Dendritic cell treated with granulocyte-macrophage colony-stimulating factor and Interleukin-4, amounts not matched to agents 40 ng/mL and 50 ng/mL, for 4 days (primary cell): ENCODE data around the gene MDFI.

Experiments
- H3K27ac Mint-ChIP-seq: one replicate; pipeline ENCODE4 v1.8.0; 2022; ENCODE audit warnings: mild to moderate bottlenecking, mixed read lengths
- H3K27me3 Mint-ChIP-seq: one replicate; pipeline ENCODE4 v1.8.0; 2022; ENCODE audit warnings: mild to moderate bottlenecking, mixed read lengths
- H3K36me3 Mint-ChIP-seq: one replicate; pipeline ENCODE4 v1.8.0; 2022; ENCODE audit warnings: low read depth, mixed read lengths
- H3K4me1 Mint-ChIP-seq: one replicate; pipeline ENCODE4 v1.8.0; 2022; ENCODE audit warnings: low read depth, mixed read lengths
- H3K4me3 Mint-ChIP-seq: one replicate; pipeline ENCODE4 v1.8.0; 2022; ENCODE audit warnings: mild to moderate bottlenecking, moderate library complexity, mixed read lengths
- H3K9me3 Mint-ChIP-seq: one replicate; pipeline ENCODE4 v1.8.0; 2022; ENCODE audit warnings: mixed read lengths
- intact Hi-C: fragments of 100-400 bp; cut with micrococcal nuclease; formaldehyde crosslinking; loops from one replicate; pipeline ENCODE4 v1.15.0; 2022

The MDFI gene

DNA sequence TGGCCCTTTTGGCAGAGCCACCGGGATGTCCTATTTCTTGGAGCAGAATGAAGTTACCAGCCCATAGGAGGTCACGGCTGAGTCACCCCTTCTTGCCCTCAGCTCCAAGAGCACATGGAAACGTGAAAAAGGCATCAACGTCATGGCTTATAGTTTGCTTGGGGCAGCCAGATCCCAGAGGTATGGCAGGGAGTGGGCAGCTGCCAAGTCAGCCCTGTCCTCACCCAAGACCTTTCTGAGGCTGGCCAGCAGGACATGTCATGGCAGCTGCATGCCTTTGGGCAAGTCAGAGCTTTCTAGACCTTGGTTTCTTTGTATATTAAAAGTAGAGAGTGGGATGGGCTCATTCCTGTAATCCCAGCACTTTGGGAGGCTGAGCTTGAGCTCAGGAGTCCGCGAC is 8.2 kb upstream of the MDFI start:
- H3K27ac Mint-ChIP-seq = no peak overlapping the region
- peaks cover 8% of the 10 kb centered on the region for H3K4me1 Mint-ChIP-seq
- H3K9me3 Mint-ChIP-seq = no peaks in the 10 kb centered on the region
- intact Hi-C loops = no loop called here
- H3K36me3 Mint-ChIP-seq = no peaks in the 10 kb centered on the region
- H3K27me3 Mint-ChIP-seq = peaks cover 27% of the 10 kb centered on the region
- no peak overlapping the region for H3K4me3 Mint-ChIP-seq

DNA sequence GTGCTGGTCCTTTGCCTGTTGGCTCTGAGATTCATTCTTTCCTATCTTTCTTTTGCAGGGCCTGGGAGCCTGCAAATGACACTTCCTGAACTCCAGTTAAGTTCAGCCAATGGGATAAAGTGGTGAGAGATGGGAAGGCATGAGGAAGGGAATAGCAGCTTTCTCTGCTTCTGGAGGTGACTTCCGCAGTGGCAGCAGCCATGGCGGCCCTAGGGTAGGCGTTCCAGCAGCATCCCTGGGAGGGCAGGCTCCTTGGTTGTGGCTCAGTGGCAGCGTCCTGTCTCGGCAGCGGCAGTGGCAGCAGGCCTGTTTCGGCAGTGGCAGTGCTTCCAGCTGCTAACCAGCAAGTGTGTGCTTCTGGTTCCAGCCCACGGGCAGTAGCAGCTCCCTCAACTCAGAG is 7.3 kb upstream of the MDFI start:
- Mint-ChIP-seq H3K4me3 (no peak overlapping the region), H3K9me3 (no peaks in the 10 kb centered on the region), H3K27ac (no peak overlapping the region), H3K4me1 (no peaks in the 10 kb centered on the region), H3K27me3 (peaks cover 33% of the 10 kb centered on the region), H3K36me3 (no peaks in the 10 kb centered on the region)
- intact Hi-C loops = no loop called here

DNA sequence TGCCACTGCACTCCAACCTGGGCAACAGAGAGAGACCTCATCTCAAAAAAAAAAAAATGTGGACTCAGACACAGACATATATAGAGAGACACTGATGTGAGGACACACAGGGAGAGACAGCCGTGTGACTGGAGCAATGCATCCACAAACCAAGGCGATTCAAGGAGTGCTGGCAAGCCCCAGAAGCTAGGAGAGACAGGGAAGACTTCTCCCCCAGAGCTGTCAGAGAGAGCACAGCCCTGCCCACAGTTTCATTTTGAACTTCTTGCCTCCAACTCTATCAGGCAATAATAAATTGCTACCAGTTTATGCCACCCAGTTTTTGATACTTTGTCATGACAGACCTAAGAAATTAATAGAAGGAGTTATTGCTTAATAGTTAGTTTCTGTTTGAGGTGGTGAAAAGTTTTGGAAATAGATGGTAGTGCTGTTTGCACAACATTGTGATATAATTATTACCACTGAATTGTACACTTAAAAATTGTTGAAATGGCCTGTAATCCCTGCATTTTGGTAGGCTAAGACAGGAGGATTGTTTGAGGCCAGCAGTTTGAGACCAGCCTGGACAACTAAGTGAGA is 5.1 kb upstream of the MDFI start:
- peaks cover 53% of the 10 kb centered on the region for H3K27me3 Mint-ChIP-seq
- H3K36me3 Mint-ChIP-seq = no peaks in the 10 kb centered on the region
- H3K9me3 Mint-ChIP-seq = no peaks in the 10 kb centered on the region
- no peak overlapping the region for H3K27ac Mint-ChIP-seq
- H3K4me1 Mint-ChIP-seq = peaks cover 7% of the 10 kb centered on the region
- H3K4me3 Mint-ChIP-seq = no peak overlapping the region
- intact Hi-C loops = no loop called here

DNA sequence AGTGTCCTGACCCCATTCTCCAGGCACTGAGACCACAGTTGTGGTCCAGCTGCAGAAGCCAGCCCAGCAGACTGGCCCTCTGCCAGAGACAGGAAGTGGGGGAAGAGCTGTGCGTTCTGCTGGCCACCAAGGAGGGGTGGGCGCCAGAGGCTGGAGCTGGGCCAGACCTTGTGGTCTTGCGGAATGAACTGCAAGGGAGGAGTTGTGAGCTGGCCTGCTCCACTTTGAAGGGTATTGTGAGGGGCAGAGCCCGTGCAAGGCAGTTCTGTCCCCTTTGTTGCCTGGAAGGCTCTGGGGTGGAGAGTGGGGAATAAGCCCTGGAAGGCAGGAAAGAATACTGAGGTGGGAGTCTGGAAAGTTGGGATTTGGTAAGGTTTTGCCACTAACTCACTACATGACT is 3.6 kb upstream of the MDFI start:
- H3K27me3 Mint-ChIP-seq = peaks cover 68% of the 10 kb centered on the region
- intact Hi-C loops = no loop called here
- peaks cover 19% of the 10 kb centered on the region for H3K4me1 Mint-ChIP-seq
- H3K9me3 Mint-ChIP-seq = no peaks in the 10 kb centered on the region
- H3K27ac Mint-ChIP-seq = no peak overlapping the region
- H3K4me3 Mint-ChIP-seq = no peak overlapping the region
- no peaks in the 10 kb centered on the region for H3K36me3 Mint-ChIP-seq

DNA sequence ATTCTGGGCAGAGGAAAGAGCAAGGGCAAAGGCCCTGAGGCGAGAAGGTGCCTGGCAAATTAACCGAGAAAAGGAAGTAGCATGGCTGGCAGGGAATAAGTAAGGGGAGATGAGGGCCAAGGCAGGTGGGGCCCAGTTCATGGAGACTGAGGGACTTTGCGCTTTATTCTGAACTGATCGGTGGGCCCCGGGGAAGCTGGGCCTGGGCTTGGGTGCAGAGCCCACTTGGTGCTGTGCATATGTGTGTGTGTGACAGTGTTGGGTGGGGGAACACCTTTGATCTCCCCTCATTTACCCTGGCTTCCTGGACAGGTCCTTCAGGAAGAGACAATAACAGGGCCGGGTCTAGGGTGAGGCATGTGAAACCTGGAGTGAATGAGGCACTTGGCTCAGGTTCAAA is 2.9 kb upstream of the MDFI start:
- H3K4me3 Mint-ChIP-seq = no peak overlapping the region
- H3K36me3 Mint-ChIP-seq = no peaks in the 10 kb centered on the region
- H3K27ac Mint-ChIP-seq = no peak overlapping the region
- H3K27me3 Mint-ChIP-seq = peaks cover 75% of the 10 kb centered on the region
- intact Hi-C loops = no loop called here
- peaks cover 19% of the 10 kb centered on the region for H3K4me1 Mint-ChIP-seq
- H3K9me3 Mint-ChIP-seq = no peaks in the 10 kb centered on the region

DNA sequence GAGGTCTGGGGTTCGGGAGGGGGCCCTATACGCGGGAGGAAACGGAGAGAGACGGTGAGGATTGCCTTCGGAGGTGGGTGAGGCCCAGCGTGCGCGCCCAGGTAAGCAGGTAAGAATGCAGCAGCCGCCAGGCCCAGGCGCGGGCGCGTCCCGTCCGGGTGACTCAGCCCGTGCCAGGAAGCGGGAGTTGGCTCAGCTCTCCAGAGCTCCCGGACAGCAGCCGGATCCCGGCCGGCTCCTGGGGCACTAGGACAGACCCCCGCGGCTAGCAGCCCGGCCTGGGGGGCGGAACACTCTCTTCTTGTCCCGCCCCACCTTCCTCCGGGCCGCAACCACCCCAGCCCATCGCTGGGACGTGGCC is 1.5 kb upstream of the MDFI start:
- Mint-ChIP-seq H3K4me1 (peaks cover 19% of the 10 kb centered on the region), H3K27me3 (peaks cover 75% of the 10 kb centered on the region), H3K4me3 (no peak overlapping the region), H3K27ac (no peak overlapping the region), H3K36me3 (no peaks in the 10 kb centered on the region), H3K9me3 (no peaks in the 10 kb centered on the region)
- intact Hi-C loops = no loop called here

DNA sequence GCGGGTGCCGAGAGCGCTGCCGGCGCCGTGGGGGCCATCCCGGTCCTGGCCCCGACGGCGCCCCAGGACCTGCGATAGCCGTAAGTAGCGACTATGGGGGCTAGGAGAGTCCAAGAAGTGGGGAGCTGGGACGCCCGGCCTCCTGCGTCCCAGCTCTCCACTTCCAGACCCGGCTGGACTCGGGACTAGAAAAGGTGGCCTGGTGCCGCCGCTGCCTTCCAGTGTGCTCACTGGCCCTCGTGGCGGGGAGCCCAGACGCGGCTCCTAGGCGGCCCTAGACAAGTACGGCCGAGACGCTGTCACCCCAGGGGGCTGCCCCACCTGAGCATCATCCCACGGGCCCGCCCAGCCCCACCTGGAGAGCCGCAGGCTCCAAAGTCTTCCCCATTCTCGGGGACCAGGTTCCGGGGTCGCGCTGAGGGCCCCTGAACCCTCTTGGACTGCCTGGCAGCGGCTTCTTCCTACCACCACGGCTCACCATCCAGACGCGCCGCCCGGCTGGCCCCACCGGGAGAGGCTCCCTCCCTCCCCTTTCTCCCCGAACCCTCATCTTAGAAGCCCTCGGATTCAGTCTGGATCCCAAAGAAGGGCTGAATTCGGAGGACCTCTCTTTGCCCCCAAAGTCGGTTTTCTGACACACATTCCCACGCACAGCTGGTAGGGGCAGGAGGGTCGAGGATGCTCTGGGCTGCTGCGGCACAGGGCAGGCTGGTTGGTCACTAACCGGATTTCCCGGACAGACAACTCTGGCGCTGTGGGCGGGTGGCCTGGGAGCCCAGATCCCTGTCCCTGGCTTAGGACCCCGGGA is 870 bp upstream of the MDFI start:
- Mint-ChIP-seq H3K9me3 (no peaks in the 10 kb centered on the region), H3K27me3 (peaks cover 75% of the 10 kb centered on the region), H3K4me1 (peaks cover 19% of the 10 kb centered on the region), H3K27ac (no peak overlapping the region), H3K36me3 (no peaks in the 10 kb centered on the region), H3K4me3 (peak overlapping the region; percentile 30)
- intact Hi-C loops = no loop called here

DNA sequence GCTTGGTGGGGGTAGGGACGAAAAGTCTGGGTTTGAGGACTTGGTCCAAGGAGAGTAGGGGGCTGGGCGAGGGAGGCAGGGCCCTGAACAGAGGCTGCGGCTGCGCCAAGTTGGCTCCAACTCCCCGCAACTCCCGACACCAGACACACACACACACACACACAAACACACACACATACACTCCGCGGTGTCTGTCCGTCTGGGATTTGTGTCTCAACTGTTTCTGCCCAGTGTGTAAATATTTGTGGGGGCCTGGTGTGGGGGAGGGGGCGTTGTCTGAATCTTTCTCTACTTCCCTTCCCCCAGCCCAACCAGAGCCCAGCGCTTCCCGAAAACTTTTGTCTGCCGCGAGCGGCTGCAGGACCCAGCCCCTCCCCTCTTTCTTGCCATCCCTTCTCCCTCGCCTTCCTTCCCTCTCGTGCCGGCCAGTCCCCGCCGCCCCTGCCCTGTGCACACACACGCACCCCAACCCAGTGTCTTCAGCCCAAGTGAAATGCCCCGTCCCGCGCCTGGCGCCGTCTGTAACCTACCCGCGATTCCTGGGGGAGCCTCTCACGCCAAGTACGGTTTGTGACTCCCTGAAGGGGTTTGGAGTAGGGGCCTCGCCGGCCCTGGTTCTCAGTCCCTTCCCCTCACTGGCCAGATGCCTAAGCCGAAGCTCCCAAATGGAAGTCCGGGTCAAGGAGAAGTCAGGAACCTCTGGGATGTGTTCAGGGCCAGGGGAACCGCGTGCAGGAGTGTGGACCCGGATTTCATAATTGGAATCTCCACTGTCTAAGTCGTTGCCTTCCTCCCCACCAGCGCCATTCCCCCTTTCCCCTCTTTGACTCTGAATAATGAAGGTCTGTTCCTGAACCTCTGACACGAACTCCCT is 904 bp downstream of the MDFI start:
- Mint-ChIP-seq H3K9me3 (no peaks in the 10 kb centered on the region), H3K4me3 (peak overlapping the region; percentile 22), H3K4me1 (peaks cover 19% of the 10 kb centered on the region), H3K36me3 (no peaks in the 10 kb centered on the region), H3K27ac (no peak overlapping the region), H3K27me3 (peaks cover 78% of the 10 kb centered on the region)
- intact Hi-C loops = no loop called here

DNA sequence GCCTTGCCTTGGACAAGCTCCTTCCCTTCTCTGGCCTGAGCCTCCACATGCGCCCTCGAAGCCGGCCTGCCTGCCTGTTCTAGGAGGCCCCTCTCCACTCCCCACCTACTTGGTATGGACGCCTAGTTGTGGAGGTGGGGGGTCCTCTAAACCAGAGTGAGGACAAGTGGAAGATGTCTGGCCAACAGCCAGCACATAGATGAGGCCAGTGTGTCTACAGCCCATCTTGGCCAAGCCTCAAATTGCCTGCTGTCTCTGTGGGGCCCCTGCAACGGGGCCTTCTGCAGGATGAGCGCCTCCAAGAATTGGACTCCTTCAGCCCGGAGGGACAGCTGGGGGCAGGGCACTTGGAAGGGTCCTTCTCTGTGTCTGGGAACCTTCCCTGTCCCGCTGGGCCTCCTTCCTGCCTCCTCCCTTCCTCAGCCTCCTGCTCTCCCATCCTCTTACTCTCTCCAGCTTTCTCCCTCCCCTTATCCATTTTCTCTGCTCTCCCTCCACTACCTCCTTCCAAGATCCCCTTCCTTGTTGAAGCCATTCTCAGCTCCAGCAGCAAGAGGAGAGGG is 1.6 kb downstream of the MDFI start:
- no peak overlapping the region for H3K27ac Mint-ChIP-seq
- intact Hi-C loops = no loop called here
- H3K4me3 Mint-ChIP-seq = no peak overlapping the region
- H3K36me3 Mint-ChIP-seq = no peaks in the 10 kb centered on the region
- H3K4me1 Mint-ChIP-seq = peaks cover 19% of the 10 kb centered on the region
- peaks cover 75% of the 10 kb centered on the region for H3K27me3 Mint-ChIP-seq
- H3K9me3 Mint-ChIP-seq = no peaks in the 10 kb centered on the region

DNA sequence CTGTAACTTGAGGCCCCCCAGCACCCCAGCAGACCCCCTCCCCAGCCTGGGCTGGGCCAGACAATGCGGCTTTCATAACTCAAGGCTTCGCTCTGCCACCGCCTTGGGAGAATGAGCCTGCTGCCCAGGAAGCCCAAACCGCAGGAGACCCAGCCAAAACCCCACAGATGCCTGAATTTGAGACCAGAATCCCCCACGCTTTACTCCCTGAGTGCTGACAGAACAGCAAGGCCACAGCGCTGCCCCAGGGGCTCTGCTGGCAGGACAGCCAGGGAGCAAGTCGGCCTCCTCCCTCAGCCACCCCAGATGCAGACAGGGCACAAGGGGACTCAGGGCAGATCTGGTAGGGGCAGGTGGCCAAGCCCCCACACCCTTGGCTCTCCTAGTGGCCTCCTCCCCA is 2.2 kb downstream of the MDFI start:
- Mint-ChIP-seq H3K4me1 (peaks cover 19% of the 10 kb centered on the region), H3K4me3 (no peak overlapping the region), H3K27ac (no peak overlapping the region), H3K9me3 (no peaks in the 10 kb centered on the region), H3K27me3 (peaks cover 72% of the 10 kb centered on the region), H3K36me3 (no peaks in the 10 kb centered on the region)
- intact Hi-C loops = no loop called here

DNA sequence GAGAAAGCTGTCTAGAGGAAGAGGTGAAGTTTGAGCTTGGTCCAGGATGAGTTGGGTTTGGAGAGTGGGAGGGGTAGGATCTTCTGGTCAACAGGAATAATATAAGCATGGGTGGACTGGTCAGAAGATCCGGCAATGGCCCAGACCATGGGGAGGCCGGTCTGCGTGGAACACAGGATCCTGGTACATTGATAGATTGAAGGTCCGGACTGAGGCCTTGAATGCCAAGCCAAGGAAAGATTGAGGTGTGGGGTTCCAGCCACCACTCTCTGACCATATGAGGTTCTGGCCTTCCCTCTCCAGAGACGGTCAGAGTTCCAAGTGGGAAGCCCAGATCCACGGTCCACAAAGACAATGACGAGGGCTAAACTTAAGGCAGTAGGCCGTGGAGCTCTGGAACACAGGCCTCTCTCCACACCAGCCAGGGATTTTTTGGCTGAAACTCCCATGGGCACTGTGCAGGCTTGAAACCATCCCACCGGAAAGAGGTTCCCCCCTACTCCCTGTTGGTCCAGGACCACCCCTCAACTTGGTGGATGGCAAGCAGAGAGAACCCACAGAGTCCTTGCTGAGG is 3.2 kb downstream of the MDFI start:
- Mint-ChIP-seq H3K27me3 (peaks cover 68% of the 10 kb centered on the region), H3K9me3 (no peaks in the 10 kb centered on the region), H3K36me3 (no peaks in the 10 kb centered on the region), H3K4me1 (peaks cover 19% of the 10 kb centered on the region), H3K4me3 (no peak overlapping the region), H3K27ac (no peak overlapping the region)
- intact Hi-C loops = no loop called here

DNA sequence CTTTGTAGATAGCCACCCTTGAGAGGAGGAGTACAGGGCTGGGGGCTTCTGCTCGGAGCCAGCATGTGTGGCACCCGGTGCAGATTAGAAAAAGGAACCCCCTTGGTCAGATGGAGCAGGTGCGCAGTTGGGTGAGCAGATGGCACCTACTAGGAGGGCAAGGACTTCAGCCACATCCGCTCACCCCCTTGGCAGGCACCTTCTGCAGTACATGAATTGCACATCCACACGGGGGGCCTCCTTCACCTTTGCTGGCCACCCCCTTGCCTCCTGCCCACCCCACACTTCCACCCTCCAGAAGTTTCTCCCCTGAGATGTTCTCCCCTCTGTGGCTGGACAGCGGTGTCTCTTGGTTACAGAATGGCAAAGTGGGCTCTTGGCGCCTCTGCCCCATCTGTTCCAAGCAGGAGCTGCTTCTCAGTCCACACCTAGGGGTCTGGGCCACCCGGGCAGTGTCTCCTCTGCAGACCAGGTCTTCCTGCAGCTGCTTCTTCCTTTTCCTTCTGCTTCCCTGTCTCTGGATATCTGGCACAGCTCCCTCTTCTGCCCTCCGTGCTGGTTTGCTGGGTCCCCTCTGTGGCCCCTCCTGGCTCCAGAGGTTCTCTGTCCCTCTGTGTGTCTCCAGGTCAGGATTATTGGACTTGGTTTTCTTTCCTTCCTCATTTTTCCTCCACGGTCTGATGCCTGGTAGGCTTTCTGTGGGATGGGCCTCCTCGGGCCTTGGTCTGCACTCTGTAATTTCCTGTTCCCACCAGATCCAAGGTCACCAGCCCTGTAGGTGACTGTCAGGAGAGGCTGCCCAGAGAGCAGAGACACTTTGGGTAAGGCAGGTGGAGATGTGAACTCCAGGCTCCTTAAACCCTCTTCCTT is 4.1 kb downstream of the MDFI start:
- no peaks in the 10 kb centered on the region for H3K36me3 Mint-ChIP-seq
- no peak overlapping the region for H3K27ac Mint-ChIP-seq
- H3K4me1 Mint-ChIP-seq = peaks cover 19% of the 10 kb centered on the region
- intact Hi-C loops = no loop called here
- H3K9me3 Mint-ChIP-seq = no peaks in the 10 kb centered on the region
- no peak overlapping the region for H3K4me3 Mint-ChIP-seq
- peaks cover 61% of the 10 kb centered on the region for H3K27me3 Mint-ChIP-seq
